GM12864 (cell line): ENCODE measurements around the gene HMG20B.

Experiments
- DNase-seq: peaks from one replicate; pipeline ENCODE4 v3.0.0-alpha.2; 2011; ENCODE audit warnings: low read depth
- H3K4me3 ChIP-seq: 2 replicates; pipeline ENCODE4 v1.5.1; 2011; ENCODE audit warnings: mild to moderate bottlenecking, low read depth, low read length, control low read depth
- CTCF ChIP-seq: IDR thresholded peaks from 2 replicates; pipeline ENCODE4 v1.5.1; 2011; ENCODE audit warnings: low read depth, mild to moderate bottlenecking, moderate library complexity, low read length, control low read depth, inconsistent platforms; ENCODE audit errors: missing control alignments

HMG20B gene

DNA sequence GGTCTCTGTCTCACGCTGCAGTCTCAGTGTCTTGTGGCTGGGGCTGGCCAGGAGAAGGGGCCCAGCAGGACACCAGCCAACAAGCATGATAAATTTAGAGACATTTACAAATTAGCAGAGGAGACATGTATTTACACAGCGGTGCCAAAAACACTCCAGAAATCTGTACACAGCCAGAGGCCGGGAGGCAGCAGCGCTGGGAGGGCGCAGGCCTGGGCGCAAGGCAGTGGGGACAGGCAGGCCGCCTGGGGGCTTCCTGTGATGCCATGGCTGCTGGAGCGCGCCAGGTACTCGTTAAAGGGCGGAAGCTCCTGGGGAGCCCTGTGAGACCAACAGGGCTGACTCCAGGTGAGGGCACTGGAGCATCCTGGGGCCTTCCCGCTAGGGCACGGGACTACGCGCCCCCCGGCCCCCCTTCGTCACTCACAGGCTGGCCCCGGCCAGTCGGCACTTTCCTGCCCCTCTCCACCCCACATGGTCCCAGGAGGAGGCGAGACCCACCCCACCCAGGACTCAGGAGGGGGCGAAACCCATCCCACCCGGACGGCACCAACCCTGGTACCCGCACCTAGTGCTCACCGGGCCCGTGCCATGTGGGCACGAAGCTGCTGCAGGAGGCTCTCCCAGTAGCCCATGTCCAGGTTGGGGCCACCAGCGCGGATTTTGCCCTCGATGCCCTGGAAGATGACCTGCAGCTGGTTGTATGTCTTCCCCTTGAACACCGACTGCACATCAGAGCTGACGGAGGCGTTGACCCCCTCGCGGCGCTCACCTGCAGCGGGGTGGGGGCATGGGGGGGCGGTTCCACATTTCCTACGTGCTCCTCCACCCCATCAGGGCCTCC lies 41.3 kb downstream of the HMG20B start:
- no peak overlapping the region for H3K4me3 ChIP-seq
- no peak for TF ChIP-seq CTCF
- no peak for DNase-seq

- DNase-seq: no peak
- no peak for TF ChIP-seq CTCF
- no peak overlapping the region for H3K4me3 ChIP-seq
Observed at GRCh38 chr19:3614858-3615505, 42.2 kb downstream of the HMG20B start.

DNA sequence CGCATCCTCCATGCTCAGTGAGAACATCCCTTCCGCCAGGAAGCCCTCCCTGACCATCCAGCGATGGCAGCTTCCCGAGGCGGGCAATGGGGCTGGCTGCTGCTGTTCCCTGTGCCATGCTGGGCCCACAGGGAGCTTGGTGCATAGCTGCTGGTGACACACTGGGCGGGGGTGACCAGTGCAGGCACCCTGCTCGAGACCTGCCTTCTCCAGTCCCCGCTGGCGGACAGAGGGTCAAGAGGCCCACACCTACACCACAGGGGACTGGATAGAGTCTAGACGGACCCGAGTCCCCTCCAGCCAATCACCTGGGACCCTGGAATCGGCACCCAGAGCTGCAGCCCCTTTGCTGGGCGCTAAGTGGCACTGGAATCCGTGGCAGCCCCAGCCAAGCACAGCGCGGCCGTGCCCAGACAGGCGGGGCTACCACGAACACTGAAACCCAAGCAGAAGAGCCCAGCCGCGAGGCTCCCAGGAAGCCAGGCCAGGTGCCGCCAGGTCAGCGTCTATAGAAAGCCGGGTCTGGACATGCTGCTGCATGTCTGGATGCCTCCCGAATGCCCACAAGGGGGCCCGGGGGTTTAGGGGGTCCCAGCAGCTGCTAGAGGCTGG lies 42.9 kb downstream of the HMG20B start:
- H3K4me3 ChIP-seq: no peak overlapping the region
- DNase-seq: no peak
- no peak for TF ChIP-seq CTCF

DNA sequence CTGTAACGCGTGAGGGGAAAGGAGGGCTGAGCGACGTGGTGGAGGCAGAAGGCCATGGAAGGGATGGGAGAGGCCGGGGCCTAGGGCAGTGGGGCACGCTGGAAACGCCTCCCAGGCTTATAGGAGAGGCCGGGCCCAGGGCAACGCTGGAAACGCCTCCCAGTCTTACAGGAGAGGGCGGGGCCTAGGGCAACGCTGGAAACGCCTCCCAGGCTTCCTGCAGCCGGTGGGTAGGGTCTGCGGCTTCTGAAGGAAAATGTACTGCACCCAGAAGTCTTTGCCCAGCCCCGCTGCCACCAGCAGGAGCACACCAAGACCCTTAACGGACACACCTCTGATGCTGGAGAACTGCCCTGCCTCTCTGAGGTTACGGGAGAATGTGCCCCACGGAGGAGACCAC lies 44.7 kb downstream of the HMG20B start:
- DNase-seq: no peak
- H3K4me3 ChIP-seq: no peak overlapping the region
- no peak for TF ChIP-seq CTCF

DNA sequence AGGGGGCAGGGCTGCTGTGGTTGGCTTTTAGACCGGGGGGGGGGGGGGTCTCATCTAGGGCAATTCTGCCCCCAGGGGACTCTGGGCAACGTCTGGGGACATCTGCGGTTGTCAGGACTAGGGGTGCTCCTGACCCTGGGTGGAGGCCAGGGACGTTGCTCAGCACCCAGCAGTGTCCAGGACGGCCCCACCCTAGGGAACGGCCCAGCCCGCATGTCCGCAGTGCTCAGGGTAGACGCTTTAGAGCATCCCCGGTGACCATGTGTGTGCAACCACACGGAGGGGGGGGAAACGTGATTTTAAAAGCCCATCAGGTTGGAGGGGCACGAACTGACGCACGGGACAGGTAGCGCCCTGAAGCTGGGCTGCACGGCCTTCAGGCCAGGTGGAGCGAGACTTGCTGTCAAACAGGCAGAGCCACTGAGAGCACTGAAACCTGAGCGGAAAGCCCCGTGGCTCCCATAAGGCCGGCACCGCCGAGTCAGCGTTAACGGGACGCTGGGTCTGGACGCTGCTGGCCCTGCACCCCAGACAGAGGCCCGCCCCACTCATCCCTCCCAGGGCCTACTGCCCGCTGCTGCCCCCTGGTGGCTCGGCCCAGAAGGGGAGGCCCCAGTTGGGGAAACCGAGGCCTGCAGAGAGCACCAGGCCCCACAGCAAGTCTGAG lies 45.5 kb downstream of the HMG20B start:
- no peak for DNase-seq
- TF ChIP-seq CTCF: peak; percentile 84
- H3K4me3 ChIP-seq: no peak overlapping the region

DNA sequence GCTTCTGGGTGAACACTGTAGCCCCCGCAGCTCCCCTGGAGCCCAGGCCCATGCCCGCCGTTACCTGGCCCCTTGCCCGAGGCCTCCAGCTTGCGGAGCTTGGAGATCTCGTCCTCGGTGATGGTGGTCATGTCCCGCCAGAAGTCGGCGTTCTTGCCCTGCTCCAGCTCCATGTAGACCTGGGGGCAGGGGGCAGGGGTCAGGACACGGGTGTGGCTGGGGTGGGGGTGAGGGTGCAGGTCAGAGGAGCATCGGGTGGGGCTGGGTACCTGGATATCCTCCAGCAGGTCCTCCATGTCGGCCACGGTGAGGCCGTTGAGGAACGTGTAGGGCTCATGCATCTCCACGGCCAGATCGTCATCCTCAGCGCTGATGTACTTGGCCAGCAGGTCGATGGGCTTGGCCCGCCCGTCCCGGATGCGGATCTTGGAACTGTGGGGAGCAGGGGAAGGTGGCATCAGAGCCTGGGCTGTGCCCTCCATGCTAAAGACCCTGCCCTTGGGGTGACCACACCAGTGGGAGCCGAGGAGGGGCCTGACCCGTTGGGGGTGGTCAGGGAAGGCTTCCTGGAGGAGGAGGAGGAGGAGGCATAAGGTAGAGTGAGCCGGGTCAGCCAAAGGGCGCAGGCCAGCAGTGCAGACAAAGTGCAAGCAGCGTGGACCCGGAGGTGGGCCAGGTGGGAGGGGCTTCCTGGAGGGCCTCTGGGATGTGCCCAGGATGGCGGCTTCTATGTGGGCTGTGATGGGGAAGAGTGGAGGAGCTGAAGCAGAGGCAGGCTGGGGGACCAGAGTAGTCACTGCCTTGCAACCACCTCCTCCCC lies 46.3 kb downstream of the HMG20B start:
- no peak for DNase-seq
- no peak for TF ChIP-seq CTCF
- no peak overlapping the region for H3K4me3 ChIP-seq
